B cell (primary cell): ENCODE measurements around the gene PLPP4. TPM values are rescaled to one million over a fixed set of nuclear protein-coding genes. Genes with fewer than 3 reads are reported as not detected.

Experiments used
- ATAC-seq: fragments of 200-7000 bp; cut with Tn5 transposase; one replicate; pipeline ENCODE4 v1.10.0; 2021; ENCODE audit warnings: low read depth, mild to moderate bottlenecking, moderate number of reproducible peaks, moderate library complexity
- CTCF ChIA-PET: fragments of 350-600 bp; sonication (Branson Sonifier 250); formaldehyde crosslinking; loops from one replicate; lab custom pipeline; 2021; ENCODE audit warnings: antibody characterized with exemption, inconsistent platforms; lab: Charles Lee
- POLR2A ChIA-PET: fragments of 350-600 bp; sonication (Branson Sonifier 250); formaldehyde crosslinking; loops from one replicate; lab custom pipeline; 2021; ENCODE audit warnings: antibody characterized with exemption; lab: Charles Lee
- DNase-seq: peaks from one replicate; pipeline ENCODE4 v3.0.0; 2013
- H2AFZ ChIP-seq: 2 replicates; pipeline ENCODE4 v1.6.1; 2012; ENCODE audit warnings: mild to moderate bottlenecking, low read depth, low read length; ENCODE audit not compliant: insufficient read depth, poor library complexity, severe bottlenecking
- H3K27ac ChIP-seq, 2 donors: 1 replicate in 1 of 2; 2 replicates in 1 of 2; pipeline ENCODE4 v1.5.1; 2012 to 2013; ENCODE audit warnings: low read length in 2 of 2, mild to moderate bottlenecking in 2 of 2, moderate library complexity in 1 of 2
- H3K27me3 ChIP-seq, 4 experiments: fragments of 200-600 bp in 1 of 4; sonication (generic) in 1 of 4; replicated peaks in 1 of 4; 1 replicate in 2 of 4; 2 replicates in 2 of 4; pipeline versions ENCODE4 v1.6.1 to v1.7.0; 2013 to 2016; ENCODE audit warnings: low read length in 3 of 4, mild to moderate bottlenecking in 2 of 4, mixed read lengths in 1 of 4, moderate library complexity in 1 of 4; ENCODE audit not compliant: insufficient read depth in 4 of 4, control insufficient read depth in 3 of 4; ENCODE audit errors: control extremely low read depth in 1 of 4
- H3K36me3 ChIP-seq, 2 experiments: replicated peaks in 1 of 2; 1 replicate in 1 of 2; 2 replicates in 1 of 2; pipeline versions ENCODE4 v1.6.1 to v1.7.1; 2013; ENCODE audit warnings: low read length in 1 of 2; ENCODE audit not compliant: insufficient read depth in 2 of 2, control insufficient read depth in 1 of 2; ENCODE audit errors: control extremely low read depth in 1 of 2, extremely low read depth in 1 of 2
- H3K4me1 ChIP-seq, 2 donors: fragments of 200-600 bp in 1 of 2; sonication (generic) in 1 of 2; 1 replicate in 1 of 2; 2 replicates in 1 of 2; pipeline versions ENCODE4 v1.5.1 to v1.6.1; 2013 to 2017; ENCODE audit warnings: low read length in 2 of 2; ENCODE audit not compliant: control insufficient read depth in 2 of 2, insufficient read depth in 2 of 2
- H3K4me2 ChIP-seq: replicated peaks from 2 replicates; pipeline ENCODE3; 2012; ENCODE audit warnings: mild to moderate bottlenecking, low read depth, low read length; ENCODE audit not compliant: poor library complexity, severe bottlenecking
- H3K4me3 ChIP-seq, 5 experiments: fragments of 200-600 bp in 1 of 5; sonication (generic) in 1 of 5; 1 replicate in 3 of 5; 2 replicates in 2 of 5; pipeline versions ENCODE4 v1.5.1 to v1.7.0; 2011 to 2016; ENCODE audit warnings: low read length in 4 of 5, mild to moderate bottlenecking in 4 of 5, low read depth in 2 of 5, control low read depth in 1 of 5, moderate library complexity in 1 of 5; ENCODE audit not compliant: insufficient read depth in 1 of 5; ENCODE audit errors: control extremely low read depth in 1 of 5, extremely low read depth in 1 of 5
- H3K79me2 ChIP-seq: fragments of 200-600 bp; sonication (generic); one replicate; pipeline ENCODE4 v1.6.0; 2016; ENCODE audit warnings: low read length; ENCODE audit not compliant: control insufficient read depth, insufficient read depth
- H3K9ac ChIP-seq: fragments of 200-600 bp; sonication (generic); 2 replicates; pipeline ENCODE4 v1.6.1; 2017; ENCODE audit warnings: mild to moderate bottlenecking, low read length, moderate library complexity
- H3K9me3 ChIP-seq, 3 donors: one replicate each; pipeline versions ENCODE4 v1.6.1 to v1.7.1; 2013; ENCODE audit warnings: low read length in 2 of 3; ENCODE audit not compliant: control insufficient read depth in 2 of 3, insufficient read depth in 1 of 3; ENCODE audit errors: control extremely low read depth in 1 of 3
- H4K20me1 ChIP-seq: 2 replicates; pipeline ENCODE4 v1.6.0; 2012; ENCODE audit warnings: mild to moderate bottlenecking, low read length; ENCODE audit not compliant: insufficient read depth, control insufficient read depth, poor library complexity, severe bottlenecking
- H3K27ac Mint-ChIP-seq: one replicate; pipeline ENCODE4 v1.8.0; 2021; ENCODE audit warnings: mixed read lengths
- H3K27me3 Mint-ChIP-seq: one replicate; pipeline ENCODE4 v1.8.0; 2021; ENCODE audit warnings: mixed read lengths
- H3K4me1 Mint-ChIP-seq: one replicate; pipeline ENCODE4 v1.8.0; 2021; ENCODE audit warnings: mixed read lengths
- H3K4me3 Mint-ChIP-seq: one replicate; pipeline ENCODE4 v1.8.0; 2021; ENCODE audit warnings: mixed read lengths
- H3K9me3 Mint-ChIP-seq: one replicate; pipeline ENCODE4 v1.8.0; 2022; ENCODE audit warnings: mixed read lengths; ENCODE audit not compliant: insufficient read depth
- CTCF ChIP-seq: fragments of 200-600 bp; IDR thresholded peaks from one replicate; pipeline ENCODE4 v1.8.0; 2022; ENCODE audit warnings: antibody characterized with exemption, mild to moderate bottlenecking
- EZH2 ChIP-seq: IDR thresholded peaks from 2 replicates; pipeline ENCODE4 v1.6.1; 2012; ENCODE audit warnings: borderline replicate concordance, low read depth, mild to moderate bottlenecking, moderate library complexity, low read length; ENCODE audit not compliant: insufficient read depth, poor library complexity, severe bottlenecking
- WGBS: methylation state at CpG from one replicate; pipeline ENCODE4 v1.1.5; 2013; ENCODE audit warnings: missing lambda C conversion rate; ENCODE audit not compliant: insufficient coverage; 5-methylcytosine and 5-hydroxymethylcytosine counted together
- intact Hi-C: fragments of 100-400 bp; cut with micrococcal nuclease; formaldehyde crosslinking; loops from one replicate; pipeline ENCODE4 v1.10.0; 2022
- polyA plus RNA-seq: library from polyadenylated mRNA; depleted of rRNA; stranded (reverse); fragments of >200 nt; gene quantifications from 2 replicates; pipeline ENCODE4 v1.2.3, GENCODE V29; 2012
- total RNA-seq, 2 donors: library from RNA; stranded (reverse); fragments of 120-200 nt in 1 of 2; gene quantifications; 1 replicate in 1 of 2; 2 replicates in 1 of 2; pipeline versions ENCODE4 v1.2.3 to v1.2.4, GENCODE V29; 2013 to 2022

Gene PLPP4
- total and polyA plus RNA-seq, 2 donors (not counting 1 experiment from before 2014, with no cell fraction given) = not detected

- ChIA-PET POLR2A (no interaction called here), CTCF (no interaction called here)
- Mint-ChIP-seq H3K4me1 (peaks cover 4% of the 10 kb centered on the region), H3K9me3 (no peaks in the 10 kb centered on the region), H3K27me3 (no peaks in the 10 kb centered on the region), H3K27ac (no peak overlapping the region), H3K4me3 (no peak overlapping the region)
- Histone ChIP-seq H3K4me3 (no peak overlapping the region), H3K9me3 (no peaks in the 10 kb centered on the region), H4K20me1 (no peaks in the 10 kb centered on the region), H3K27me3 (peaks cover 0 to 6% (median 0%) of the 10 kb centered on the region in 4 experiments), H2AFZ (no peak overlapping the region), H3K9ac (no peak overlapping the region), H3K79me2 (no peaks in the 10 kb centered on the region), H3K4me1 (no peaks in the 10 kb centered on the region), H3K36me3 (no peaks in the 10 kb centered on the region), H3K4me2 (no peak overlapping the region), H3K27ac (no peak overlapping the region)
- intact Hi-C loops = no loop called here
- DNase-seq (no peak), ATAC-seq (no peak)
- WGBS = 67% methylated on average over 1 of the region's 5 CpGs
- TF ChIP-seq EZH2 (no peak), CTCF (no peak)
Measured at GRCh38 chr10:120607710-120608703, 151.0 kb downstream of the PLPP4 start.

DNA sequence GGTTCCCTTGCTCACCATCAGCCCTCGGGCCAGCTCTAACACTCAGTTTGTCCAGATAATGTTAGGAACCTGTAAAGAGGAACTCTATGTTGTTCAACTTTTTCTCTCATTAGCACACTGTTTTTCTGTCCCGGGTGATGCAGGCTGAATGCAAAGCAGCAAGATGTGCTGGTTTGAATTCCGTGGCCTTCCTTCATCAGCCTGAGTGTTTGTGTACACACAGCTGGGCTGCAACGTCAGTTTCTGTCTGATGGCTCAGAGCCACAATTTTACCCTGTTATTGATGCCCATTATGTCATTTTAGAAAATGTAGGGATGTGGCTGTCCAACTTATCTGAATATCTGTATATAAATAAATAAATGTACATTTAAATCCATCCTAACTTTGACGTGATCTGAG, 152.0 kb downstream of the PLPP4 start:
- Histone ChIP-seq H3K4me3 (no peak overlapping the region), H3K9me3 (no peaks in the 10 kb centered on the region), H3K9ac (no peak overlapping the region), H3K27ac (no peak overlapping the region), H3K4me2 (no peak overlapping the region), H3K36me3 (no peaks in the 10 kb centered on the region), H4K20me1 (no peaks in the 10 kb centered on the region), H3K4me1 (no peaks in the 10 kb centered on the region), H3K79me2 (no peaks in the 10 kb centered on the region), H2AFZ (no peak overlapping the region), H3K27me3 (peaks cover 0 to 6% (median 0%) of the 10 kb centered on the region in 4 experiments)
- Mint-ChIP-seq H3K27ac (no peak overlapping the region), H3K4me1 (peaks cover 4% of the 10 kb centered on the region), H3K4me3 (no peak overlapping the region), H3K9me3 (no peaks in the 10 kb centered on the region), H3K27me3 (no peaks in the 10 kb centered on the region)
- ATAC-seq (no peak), DNase-seq (no peak)
- WGBS = 41% methylated on average over 2 of the region's 5 CpGs
- ChIA-PET CTCF (no interaction called here), POLR2A (no interaction called here)
- TF ChIP-seq CTCF (no peak), EZH2 (no peak)
- intact Hi-C loops = no loop called here
